ENCODE results near the gene SYT9.

DNA sequence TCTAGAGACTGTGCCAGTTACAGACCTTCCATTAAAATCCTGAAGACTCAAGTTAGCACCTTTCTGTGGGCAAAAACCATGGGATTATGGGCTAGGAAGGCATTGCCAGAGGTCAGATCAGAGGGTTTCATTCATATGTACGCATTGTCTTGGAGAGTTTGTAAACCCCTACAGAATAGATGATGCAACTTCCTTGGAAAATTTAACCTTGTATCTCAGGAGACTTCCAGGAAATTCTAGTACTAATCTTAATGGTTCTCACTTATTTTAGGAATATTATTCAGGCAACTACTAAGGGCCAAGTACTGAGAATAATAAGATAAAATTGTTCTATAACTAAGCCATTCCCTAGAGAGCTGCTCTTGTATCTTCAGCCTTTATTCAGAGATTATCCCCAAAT, 240.5 kb downstream of the SYT9 start:
- TF ChIP-seq, protein P1, sequence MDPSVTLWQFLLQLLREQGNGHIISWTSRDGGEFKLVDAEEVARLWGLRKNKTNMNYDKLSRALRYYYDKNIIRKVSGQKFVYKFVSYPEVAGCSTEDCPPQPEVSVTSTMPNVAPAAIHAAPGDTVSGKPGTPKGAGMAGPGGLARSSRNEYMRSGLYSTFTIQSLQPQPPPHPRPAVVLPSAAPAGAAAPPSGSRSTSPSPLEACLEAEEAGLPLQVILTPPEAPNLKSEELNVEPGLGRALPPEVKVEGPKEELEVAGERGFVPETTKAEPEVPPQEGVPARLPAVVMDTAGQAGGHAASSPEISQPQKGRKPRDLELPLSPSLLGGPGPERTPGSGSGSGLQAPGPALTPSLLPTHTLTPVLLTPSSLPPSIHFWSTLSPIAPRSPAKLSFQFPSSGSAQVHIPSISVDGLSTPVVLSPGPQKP (CRISPR knock-in tag; IDR thresholded peaks at IDR 0.05): no peak
- TF ChIP-seq HDAC6 (IDR thresholded peaks at IDR 0.05; ENCODE audit: low read depth, low read length) (no peak), GTF3C2 (IDR thresholded peaks at IDR 0.05; ENCODE audit: borderline replicate concordance, extremely low read depth, insufficient read length) (no peak), EP300 (IDR thresholded peaks at IDR 0.05; ENCODE audit: low read length) (no peak), CREM (IDR thresholded peaks at IDR 0.05; ENCODE audit: low read depth) (no peak)
- TF ChIP-seq, protein P2, sequence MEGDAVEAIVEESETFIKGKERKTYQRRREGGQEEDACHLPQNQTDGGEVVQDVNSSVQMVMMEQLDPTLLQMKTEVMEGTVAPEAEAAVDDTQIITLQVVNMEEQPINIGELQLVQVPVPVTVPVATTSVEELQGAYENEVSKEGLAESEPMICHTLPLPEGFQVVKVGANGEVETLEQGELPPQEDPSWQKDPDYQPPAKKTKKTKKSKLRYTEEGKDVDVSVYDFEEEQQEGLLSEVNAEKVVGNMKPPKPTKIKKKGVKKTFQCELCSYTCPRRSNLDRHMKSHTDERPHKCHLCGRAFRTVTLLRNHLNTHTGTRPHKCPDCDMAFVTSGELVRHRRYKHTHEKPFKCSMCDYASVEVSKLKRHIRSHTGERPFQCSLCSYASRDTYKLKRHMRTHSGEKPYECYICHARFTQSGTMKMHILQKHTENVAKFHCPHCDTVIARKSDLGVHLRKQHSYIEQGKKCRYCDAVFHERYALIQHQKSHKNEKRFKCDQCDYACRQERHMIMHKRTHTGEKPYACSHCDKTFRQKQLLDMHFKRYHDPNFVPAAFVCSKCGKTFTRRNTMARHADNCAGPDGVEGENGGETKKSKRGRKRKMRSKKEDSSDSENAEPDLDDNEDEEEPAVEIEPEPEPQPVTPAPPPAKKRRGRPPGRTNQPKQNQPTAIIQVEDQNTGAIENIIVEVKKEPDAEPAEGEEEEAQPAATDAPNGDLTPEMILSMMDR (IDR thresholded peaks at IDR 0.05 in 2 of 3, conservative IDR thresholded peaks at IDR 0.05 in 1 of 3; ENCODE audit: insufficient read depth in 2 of 3, low read depth in 1 of 3, low read length in 3 of 3): no peak
